GM18507 (cell line): ENCODE results near the gene PTPRN2.
"Not testable (repeated sequence)": the region's sequence is repeated elsewhere in the genome, so short reads cannot be mapped to it uniquely, and the experiment has no call there.

ENCODE experiments used
- DNase-seq: peaks from one replicate; pipeline ENCODE4 v3.0.0; 2011; ENCODE audit warnings: low read depth; ENCODE audit not compliant: insufficient read length; ENCODE audit errors: extremely low spot score
- FAIRE-seq: peaks from 2 replicates; lab custom pipeline; 2011; peaks lifted over from hg19 to GRCh38; lab: Jason Lieb, UNC

PTPRN2 gene

DNA sequence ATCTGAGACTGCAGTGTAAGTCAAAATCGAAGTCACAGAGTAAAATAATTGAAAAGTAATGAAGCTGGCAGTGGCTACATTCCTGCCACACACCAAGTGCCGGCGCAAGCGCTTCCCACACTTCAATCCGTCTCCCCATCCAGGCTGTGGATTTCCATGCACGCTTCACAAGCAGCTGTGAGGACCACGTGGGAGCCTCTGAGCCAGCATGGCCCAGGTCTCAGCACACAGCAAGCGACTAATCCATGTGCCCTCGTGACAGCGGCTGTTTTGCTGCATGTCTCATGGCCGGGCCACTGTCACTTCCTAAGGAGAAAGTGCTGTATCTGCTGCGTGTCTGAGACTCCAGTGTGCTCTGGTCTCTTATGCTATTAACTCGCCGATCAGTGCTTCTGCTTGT lies 683.9 kb downstream of the PTPRN2 start:
- no peak for FAIRE-seq

GRCh38 chr7:157903296-157903695 lies 684.3 kb downstream of the PTPRN2 start:
- no peak for FAIRE-seq
- no peak for DNase-seq

More for the DNA sequence above, 683.9 kb downstream of the PTPRN2 start:
- no peak for DNase-seq

GRCh38 chr7:157901816-157902610 lies 685.6 kb downstream of the PTPRN2 start:
- not testable (repeated sequence) for FAIRE-seq, DNase-seq

DNA sequence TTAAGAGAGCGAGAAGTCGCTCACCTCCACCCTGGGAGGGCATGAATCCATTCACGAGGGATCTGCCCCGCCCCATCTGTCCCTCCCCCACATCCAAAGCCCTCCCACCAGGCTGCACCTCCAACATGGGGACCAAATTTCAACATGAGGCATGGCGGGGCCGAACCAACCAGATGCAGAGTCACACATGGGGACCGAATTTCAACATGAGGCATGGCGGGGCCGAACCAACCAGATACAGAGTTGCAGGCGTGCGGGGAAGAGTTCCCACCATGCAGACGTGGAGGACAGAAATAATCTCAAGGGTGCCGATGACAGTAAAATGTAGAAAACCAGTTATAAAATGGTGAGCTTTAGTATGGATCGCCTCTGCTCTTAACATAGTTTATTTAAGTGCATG lies 686.5 kb downstream of the PTPRN2 start:
- FAIRE-seq, result no peak

DNA sequence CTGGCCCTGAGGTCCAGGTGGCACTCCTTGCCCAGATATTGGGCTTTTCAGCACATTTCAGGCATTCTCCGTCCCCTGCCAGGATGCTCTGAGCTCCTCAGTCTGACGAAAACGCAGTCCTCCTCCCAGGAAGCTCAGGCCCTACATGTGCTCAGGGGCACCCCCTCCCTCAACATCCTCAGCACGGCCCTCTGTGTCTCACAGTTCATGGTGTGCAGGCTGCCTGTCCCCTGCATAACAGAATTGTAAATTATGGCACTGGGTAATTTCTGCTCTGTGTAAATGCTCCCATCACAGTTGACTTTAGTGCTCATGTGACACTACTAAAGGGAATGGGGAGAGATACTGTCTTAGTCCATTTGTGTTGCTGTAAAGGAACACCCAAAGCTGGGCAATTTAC lies 687.1 kb downstream of the PTPRN2 start:
- DNase-seq, result no peak
- FAIRE-seq, result no peak

More for the DNA sequence above, 686.5 kb downstream of the PTPRN2 start:
- DNase-seq, result no peak

GRCh38 chr7:157900011-157900410 lies 687.6 kb downstream of the PTPRN2 start:
- FAIRE-seq, result no peak
- DNase-seq, result no peak

DNA sequence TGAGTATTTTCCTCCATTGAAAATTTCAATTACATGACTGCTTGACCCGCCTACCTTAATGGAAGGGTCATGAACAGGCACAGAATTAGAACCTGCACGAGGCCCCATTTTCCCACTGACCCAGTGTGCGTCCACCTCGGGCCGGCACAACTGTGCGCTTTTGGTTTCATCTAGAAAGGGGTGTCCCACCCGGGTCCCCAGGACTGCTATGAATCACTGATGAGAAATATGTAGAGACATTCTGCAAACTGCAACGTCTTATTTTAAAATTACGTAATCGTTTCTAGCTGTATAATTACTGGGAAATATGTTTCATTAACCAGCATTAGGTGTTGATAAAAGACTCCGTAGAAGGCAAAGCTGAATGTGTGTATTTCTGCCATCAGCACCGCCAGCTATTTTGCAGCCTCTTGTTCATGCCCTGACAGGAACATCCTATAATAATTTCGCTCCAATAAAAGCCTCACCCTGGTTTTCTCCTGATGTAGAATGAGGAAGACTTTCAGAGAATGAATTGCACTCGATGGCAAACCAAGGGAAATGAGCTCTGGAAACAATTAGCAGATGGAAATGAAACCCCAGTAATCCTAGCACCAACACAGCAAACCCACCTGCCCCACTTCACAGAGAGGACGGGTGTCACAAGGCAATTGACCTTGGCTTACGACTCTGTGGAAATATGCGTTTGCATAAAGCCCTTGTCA lies 688.7 kb downstream of the PTPRN2 start:
- no peak for DNase-seq
- FAIRE-seq, result no peak

GRCh38 chr7:157898261-157898660 lies 689.4 kb downstream of the PTPRN2 start:
- DNase-seq (no peak), FAIRE-seq (no peak)

DNA sequence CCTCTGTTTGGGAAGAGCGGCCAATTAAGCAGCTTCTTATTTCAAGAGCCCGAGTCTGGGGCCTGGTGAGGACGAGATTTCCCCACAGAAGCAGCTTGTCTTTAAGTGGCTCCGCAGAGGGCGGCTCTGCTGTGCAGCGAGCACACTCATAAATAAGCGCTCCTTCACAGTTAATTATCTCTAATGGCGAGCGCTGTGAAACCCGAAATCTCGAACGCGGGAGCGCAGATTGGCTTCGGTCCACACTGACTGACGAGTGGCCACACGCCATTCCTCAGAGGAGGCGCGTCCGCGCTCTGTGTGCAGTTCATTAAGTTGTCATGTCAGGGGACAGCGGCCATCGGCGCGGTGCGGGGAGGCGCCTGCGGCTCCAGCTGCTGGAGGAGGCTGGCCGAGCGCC lies 689.9 kb downstream of the PTPRN2 start:
- no peak for FAIRE-seq

DNA sequence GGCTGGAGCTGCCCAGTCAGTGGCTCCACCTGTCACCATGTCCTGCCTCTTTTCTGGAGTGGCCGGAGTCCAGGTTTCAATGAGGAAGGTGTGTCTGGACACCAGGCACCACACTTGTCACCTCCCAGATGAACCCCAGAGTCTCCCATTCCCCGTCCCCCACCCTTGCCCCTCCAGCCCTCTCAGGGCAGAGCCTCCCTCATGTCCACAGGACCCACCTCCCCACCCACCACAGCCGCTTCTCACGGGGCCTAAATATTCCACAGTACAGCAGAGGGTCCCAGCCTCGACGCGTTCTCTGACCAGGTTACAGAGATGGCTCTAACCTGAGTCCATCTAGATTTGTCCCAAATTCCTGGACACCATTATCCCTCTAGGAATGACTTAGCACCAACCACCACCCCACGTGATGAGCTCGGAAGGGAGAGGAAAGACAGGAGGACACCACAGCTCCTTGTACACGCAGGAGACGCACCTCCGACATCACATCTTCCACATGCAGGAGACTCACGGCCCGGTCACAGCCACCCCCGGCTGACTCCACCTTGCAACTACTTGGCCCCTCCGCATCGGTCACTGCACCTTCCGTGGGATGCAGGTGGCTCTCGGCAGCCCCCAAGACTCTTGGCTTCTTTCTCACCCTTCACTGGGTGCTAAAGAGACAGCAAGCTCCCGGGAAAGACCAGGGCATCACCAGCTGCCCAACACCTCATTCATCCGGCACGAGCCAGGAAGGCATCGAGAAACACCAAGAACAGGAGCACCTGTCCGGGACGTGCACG lies 690.7 kb downstream of the PTPRN2 start:
- FAIRE-seq, result no peak
- no peak for DNase-seq

More for the DNA sequence above, 689.9 kb downstream of the PTPRN2 start:
- DNase-seq, result no peak

- not testable (repeated sequence) for DNase-seq
Measured at GRCh38 chr7:157896376-157896675, 691.3 kb downstream of the PTPRN2 start.

GRCh38 chr7:157895520-157896375 lies 691.9 kb downstream of the PTPRN2 start:
- DNase-seq, result no peak
- FAIRE-seq, result no peak

More at GRCh38 chr7:157896376-157896675, 691.3 kb downstream of the PTPRN2 start:
- FAIRE-seq, result not testable (repeated sequence)

- FAIRE-seq, DNase-seq: not testable (repeated sequence)
Measured at GRCh38 chr7:157895098-157895497, 692.5 kb downstream of the PTPRN2 start.

DNA sequence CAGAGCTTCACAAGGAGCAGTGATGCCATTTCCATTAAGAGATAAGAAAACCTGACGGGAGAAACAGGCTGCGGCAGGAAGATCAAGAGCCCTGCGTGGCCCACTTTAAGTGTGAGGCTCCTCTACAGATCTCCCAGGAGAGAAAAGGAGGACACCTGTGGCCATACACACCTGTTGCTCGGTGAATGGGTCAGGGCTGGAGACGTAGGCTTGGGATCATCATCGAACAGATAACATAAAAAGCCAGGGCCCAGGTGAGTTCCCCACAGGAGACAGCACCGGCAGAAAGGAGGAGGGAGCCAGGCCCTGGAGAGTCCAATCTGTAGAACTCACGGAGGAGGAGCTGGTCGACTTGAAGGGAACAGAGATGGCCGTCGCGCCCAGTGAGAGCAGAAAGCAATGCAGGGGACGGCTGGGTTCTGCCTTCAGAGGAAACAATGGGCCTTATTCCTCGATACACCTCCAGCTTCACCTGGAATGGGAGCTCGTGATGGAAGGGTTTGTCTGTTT lies 694.0 kb downstream of the PTPRN2 start:
- FAIRE-seq, result no peak
- DNase-seq, result no peak

DNA sequence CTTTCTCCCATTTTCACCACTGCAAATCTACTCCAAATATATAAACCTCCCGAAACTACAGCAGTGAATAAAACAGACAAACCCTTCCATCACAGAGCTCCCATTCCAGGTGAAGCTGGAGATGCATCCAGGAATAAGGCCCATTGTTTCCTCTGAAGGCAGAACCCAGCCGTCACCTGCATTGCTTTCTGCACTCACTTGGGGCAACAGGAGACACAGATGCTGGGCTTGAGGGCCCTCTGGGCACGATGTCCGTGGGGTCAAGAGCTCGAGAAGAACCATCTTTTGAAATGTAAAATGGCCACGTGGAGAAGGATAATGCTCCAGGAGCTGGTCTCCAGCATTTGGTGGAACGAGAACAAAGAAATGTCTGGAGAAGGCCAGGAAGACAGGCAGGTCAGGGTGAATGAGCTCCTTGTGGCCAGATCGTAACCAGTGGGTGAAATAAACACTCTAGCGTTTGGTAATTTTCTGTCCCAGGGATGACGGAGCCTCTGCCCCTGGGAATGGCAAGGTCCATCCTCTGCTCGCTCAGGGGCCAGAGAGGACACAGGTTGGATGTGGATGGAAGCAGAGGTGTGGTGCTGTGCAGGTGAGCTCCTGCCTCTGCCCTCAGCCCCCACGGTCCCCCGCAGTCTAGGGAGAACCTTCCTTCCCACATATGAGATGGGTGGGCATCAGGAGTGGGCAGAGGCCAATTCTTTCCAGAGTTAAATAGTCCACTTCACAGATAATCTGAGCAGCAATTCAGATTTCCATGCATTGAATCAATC lies 694.7 kb downstream of the PTPRN2 start:
- DNase-seq (no peak), FAIRE-seq (no peak)

DNA sequence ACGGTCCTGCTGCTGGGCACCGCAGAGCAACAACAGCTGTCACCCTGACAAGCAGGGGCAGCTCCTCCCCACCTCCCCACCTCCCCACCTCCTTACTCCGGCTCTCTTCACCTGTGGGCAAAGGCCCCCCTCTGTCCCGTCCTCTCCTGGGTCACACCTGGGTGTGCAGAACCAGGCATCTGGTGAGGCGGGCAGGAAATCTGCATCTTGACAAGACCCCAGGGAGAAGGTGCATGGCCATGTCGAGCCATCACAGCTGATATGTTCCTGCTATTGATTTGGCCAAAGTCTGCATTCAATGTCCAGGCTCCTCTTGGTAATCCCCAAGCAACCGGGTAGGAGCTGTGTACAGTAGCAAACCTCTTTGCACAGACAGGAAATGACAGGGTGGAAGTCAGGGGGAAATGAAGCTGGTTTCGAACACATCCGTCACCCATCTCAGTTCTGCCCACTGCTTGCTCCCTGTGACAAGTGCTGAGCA lies 696.7 kb downstream of the PTPRN2 start:
- no peak for FAIRE-seq
- DNase-seq, result no peak

DNA sequence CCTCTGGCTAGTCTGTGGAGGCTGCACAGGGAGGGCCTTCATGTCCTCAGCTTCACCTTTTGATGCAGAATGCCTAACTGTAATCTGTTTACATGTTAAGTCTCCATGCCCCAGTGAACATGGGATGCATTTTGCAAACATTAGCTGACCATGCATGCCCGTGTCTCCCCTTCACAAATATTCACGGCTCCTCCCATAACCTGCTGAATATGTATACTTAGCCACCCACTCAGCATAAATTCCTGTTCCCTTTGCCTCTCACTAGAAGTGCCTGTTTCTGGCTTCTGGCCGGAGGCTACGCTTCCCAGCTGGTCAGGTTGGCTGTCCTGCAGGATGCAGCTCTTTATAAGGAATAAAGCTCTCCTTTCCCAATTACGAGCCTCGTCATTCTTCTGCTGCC lies 698.1 kb downstream of the PTPRN2 start:
- DNase-seq, result no peak
- no peak for FAIRE-seq

GRCh38 chr7:157888579-157888978 lies 699.0 kb downstream of the PTPRN2 start:
- DNase-seq (no peak), FAIRE-seq (no peak)
